HG02981 (cell line): ENCODE data around the gene KLLN.
"Not testable (repeated sequence)": the region's sequence is repeated elsewhere in the genome, so short reads cannot be mapped to it uniquely, and the experiment has no call there.

Experiments used
- ATAC-seq: cut with Tn5 transposase; IDR thresholded peaks from one replicate; pipeline ENCODE4 v1.9.1; 2021; ENCODE audit warnings: mild to moderate bottlenecking, moderate library complexity; ENCODE audit not compliant: unreplicated experiment

KLLN gene

DNA sequence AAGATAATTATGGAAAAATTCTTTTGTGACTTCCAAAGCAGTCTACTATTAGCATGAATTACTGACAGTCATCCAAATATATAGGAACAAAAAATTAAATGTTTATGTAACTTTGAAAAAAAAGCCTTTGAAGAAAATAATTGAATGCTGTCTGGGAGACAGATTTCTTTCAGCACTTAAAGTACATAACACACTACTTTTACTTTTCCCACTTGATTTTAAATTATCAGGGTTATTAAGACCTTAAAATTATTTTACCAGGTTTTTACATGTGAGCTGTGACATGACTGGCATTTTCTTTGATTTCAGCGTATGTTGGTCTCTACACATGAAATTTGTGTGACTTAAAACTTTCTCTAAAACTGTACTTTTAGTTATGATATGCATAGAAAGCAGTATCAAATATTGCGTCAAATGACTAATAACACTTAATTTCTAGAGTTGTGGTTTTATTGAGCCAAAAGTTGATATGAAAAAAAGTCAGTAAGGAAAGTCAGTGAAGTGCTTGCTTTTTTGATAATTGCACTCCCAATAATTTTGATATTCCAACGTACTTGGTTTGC, 3.2 kb upstream of the KLLN start:
- ATAC-seq = no peak

GRCh38 chr10:87865241-87865881, 2.0 kb upstream of the KLLN start:
- ATAC-seq = no peak

DNA sequence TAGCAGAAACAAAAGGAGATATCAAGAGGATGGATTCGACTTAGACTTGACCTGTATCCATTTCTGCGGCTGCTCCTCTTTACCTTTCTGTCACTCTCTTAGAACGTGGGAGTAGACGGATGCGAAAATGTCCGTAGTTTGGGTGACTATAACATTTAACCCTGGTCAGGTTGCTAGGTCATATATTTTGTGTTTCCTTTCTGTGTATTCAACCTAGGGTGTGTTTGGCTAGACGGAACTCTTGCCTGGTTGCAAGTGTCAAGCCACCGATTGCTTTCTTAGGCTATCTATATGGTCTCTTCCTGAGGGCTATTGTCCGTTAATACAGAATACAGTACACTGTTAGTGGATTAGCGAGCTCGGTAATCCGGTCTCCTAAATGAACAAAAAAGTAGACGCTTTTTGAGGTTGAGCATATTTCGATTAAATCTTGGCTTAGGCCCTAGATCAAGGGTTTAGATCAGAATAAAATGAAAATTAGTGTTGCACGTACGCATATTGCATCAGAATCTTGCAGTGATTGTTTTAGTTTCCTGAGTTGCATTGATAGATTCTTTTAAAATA, 1.2 kb upstream of the KLLN start:
- no peak for ATAC-seq

GRCh38 chr10:87863951-87864495, 690 bp upstream of the KLLN start:
- not testable (repeated sequence) for ATAC-seq

- ATAC-seq = peak; percentile 13
These were observed 667 bp downstream of the KLLN start for GRCh38 chr10:87862679-87863052.

DNA sequence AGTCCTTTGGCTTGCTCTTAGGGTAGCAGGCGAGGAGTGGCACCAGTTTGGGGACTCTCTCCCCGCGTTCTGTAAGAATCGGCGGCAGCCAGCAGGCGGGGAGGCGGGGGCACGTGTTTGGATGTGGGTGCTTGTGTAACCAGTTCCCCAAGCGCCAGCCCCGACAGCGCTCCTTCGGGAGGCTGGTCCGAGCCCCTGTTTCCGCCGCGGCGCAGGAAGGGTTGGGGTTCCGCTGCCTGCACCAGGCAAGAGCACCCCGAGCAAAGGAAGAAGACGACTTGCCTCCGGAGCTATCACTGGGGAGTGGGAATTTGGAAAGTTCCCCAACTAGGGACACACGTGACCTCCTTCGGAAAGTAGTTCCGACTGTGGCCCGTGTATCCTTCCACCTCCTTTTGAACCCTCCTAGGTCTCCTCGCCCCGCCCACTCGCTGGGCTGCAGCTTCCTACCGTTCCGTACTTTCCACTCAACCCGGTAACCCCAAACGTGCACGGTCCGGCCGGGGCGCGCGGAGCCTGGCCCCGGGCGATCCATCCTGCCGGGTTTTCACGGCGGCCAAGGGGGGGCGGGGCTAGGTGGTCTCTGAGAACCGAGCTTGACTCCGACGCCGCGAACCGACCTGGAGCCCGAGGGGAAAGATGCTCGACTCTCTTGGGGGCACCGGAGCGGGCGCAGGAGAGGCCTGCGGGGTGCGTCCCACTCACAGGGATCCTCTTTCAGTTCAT, 1.2 kb downstream of the KLLN start:
- ATAC-seq = peak; percentile 45

GRCh38 chr10:87861566-87861952, 1.8 kb downstream of the KLLN start:
- peak; percentile 15 for ATAC-seq

DNA sequence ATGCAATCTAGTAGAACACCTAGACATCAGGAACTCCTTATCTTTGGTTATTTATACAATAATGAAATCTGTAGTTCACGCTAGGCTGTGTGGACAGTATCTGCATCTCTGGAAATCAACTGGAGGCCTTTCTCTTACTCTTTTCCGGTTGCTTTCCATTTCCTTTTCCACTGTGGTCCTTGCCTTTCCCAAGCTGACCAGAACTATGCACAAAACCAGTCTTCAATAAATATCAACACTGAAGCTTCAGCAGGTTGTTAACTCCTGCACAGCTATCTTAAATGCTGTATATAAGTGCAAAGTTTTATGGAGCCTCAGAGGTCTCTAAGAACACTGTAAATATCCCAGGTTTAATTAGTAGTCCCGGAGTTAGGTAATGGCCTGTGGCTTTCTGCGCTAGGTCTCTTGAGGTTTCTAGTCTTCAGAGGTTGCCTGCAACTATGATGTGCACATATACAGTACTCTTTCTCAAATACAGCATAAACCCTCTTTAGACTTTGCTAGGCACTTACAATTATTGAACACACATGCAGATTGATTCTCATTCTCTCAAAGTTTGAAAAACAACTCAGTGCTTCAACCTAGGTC, 2.4 kb downstream of the KLLN start:
- ATAC-seq = no peak

GRCh38 chr10:87860156-87860795, 3.1 kb downstream of the KLLN start:
- ATAC-seq = no peak

DNA sequence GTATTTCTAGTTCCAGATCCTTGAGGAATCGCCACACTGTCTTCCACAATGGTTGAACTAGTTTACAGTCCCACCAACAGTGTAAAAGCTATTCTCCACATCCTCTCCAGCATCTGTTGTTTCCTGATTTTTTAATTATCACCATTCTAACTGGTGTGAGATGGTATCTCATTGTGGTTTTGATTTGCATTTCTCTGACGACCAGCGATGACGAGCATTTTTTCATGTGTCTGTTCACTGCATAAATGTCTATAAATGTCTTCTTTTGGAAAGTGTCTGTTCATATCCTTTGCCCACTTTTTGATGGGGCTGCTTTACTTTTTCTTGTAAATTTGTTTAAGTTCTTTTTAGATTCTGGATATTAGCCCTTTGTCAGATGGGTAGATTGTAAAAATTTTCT, 7.7 kb downstream of the KLLN start:
- ATAC-seq = not testable (repeated sequence)

- ATAC-seq = not testable (repeated sequence)
These were observed 8.1 kb downstream of the KLLN start for GRCh38 chr10:87855247-87855646.

- no peak for ATAC-seq
These were observed 11.2 kb downstream of the KLLN start for GRCh38 chr10:87852089-87852488.

DNA sequence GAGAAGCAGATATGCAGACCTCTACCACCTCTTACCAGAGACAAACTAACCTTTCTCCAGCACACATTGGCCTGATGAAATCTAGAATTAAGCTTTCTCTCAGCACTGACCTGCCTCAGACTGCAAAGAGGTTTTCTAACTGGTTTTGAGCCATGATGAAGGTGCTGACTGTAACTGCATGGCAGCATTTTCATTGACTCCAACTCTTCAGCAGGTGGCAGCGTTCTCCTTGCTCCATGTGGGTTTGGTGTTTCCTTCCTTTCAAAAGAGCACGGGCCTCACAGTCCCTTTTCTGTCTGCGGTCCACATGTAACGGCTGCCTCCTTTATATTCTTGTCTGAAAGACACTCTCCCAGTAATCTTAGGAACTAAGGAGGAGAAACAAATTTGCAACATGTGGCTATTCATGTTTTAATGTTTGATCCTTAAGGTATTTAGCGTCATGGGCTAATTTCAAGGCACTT, 12.6 kb downstream of the KLLN start:
- ATAC-seq = peak; percentile 53

GRCh38 chr10:87849001-87849400, 14.3 kb downstream of the KLLN start:
- ATAC-seq = no peak

- ATAC-seq = no peak
These were observed 15.8 kb downstream of the KLLN start for GRCh38 chr10:87847550-87847949.

GRCh38 chr10:87846711-87847110, 16.6 kb downstream of the KLLN start:
- ATAC-seq = not testable (repeated sequence)

DNA sequence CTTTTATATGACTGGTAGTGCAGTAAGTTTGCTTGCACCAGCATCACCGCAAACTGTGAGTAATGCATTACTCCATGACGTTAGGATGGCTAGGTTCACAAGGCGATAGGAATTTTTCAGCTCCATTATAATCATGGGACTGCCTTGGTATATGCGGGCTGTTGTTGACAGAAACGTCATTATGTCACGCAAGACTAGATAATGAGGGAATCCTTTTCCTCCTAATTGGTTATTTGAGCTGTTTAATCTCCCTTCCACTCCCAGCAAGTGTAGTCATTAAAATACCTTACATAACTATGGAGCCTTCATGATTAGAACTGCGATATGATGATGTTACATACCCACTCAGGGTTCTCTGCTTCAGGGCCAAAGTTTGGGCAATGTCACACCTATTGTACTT, 17.3 kb downstream of the KLLN start:
- ATAC-seq = no peak

GRCh38 chr10:87845624-87845998, 17.7 kb downstream of the KLLN start:
- ATAC-seq = no peak

DNA sequence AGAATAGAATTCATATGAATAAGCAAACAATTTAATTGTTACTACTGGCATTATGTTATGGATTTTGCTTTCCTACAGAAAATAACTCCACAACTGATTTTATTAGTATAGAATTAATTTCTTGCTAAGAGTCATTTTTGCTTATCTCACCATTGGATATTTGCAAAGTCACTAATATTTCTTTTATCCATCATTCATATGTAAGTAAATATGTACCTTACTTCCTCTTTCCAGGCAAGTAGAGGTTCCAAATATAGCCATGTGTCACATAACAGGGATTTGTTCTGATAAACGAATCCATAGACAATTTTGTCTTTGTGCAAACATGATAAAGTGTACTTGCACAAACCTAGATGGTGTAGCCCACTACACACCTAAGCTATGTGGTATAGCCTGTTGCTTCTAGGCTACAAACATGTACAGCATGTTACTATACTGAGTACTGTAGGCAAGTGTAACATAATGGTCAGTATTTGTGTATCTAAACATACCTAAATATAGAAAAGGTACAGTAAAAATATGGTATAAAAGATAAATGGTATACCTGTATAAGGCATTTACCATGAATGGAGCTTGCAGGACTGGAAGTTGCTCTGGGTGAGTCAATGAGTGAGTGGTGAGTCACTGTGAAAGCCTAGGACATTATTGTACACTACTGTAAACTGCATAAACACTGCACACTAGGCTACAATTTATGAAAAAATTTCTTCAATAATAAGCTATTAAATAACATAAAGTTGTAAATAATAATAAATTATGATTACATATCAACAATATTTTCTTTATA, 18.3 kb downstream of the KLLN start:
- no peak for ATAC-seq

DNA sequence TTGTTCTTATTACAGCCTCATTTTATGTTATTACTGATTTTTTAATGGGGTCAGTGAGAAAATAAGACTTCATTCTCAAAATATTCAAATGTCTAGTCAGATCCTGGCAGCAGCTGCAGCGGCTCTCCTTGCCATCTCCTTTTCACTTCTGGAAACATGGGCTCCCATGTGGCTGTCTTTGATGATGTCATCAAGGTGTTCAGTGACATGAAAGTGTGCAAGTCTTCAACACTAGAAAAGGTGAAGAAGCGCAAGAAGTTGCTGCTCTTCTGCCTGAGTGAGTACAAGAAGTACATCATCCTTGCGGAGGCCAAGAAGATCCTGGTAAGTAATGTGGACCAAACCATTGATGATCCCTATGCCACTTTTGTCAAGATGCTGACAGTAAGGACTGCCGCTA, 19.6 kb downstream of the KLLN start:
- no peak for ATAC-seq
